Daoy (cell line): ENCODE results near the gene MAGI1. TPM values are rescaled to one million over a fixed set of nuclear protein-coding genes. Genes with fewer than 3 reads are reported as not detected.

Experiments
- DNase-seq: peaks from one replicate; pipeline ENCODE4 v3.0.0-alpha.2; 2015; ENCODE audit warnings: low read depth
- total RNA-seq: library from RNA; depleted of rRNA; stranded (reverse); fragments of >200 nt; shearing (Covaris generic); gene quantifications from 2 replicates; pipeline ENCODE4 v1.2.3, GENCODE V29; 2014

The MAGI1 gene
- total RNA-seq, 1 experiment from 2014 or later = 7.1 TPM

DNA sequence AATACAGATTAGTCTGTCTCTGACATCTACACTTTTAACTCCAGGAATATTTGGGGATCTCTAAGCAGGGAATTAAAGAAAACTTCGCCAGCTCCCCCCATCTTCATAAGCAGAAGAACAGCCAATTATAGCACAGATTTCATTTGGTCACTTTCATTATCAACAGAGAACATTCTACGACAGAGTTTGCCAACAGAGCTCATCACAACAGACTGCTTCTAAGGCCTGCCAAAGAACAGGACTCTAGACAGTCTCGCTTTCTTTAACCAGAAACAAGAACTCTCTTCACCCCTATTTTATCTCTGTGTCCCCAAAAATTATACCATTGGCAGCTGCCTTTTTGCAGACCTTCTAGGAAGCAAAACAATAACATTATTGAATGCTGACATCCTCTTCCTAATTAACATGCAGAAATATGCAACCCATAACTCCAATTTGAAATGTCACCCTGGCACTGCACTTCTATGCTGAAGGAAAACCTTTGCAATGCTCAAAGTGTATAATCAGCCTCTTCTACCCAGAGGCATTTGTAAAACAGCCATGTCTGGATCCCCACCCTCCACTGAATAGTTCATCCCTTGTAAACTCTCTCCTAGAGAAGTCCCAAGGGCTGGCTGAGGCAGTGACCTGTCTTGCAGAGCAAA lies 552.8 kb downstream of the MAGI1 start:
- no peak for DNase-seq

DNA sequence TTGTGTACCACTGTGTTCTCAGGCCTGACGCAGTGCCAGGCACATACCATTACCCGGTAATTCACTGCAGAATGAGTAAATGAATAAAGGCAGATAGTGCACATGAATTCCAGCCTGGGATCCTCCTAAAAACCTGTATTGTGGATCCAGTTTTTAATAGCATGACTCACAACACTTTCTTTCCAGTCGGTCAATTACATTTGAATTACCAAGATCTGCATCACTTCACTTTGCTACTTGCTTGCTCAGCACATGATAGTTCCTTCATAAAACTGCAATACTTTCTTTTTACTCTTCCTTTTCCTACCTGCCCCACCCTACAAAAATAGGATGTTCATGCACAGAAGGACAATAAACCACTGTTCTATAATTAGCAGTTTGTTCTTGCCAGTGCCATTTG lies 553.8 kb downstream of the MAGI1 start:
- no peak for DNase-seq

DNA sequence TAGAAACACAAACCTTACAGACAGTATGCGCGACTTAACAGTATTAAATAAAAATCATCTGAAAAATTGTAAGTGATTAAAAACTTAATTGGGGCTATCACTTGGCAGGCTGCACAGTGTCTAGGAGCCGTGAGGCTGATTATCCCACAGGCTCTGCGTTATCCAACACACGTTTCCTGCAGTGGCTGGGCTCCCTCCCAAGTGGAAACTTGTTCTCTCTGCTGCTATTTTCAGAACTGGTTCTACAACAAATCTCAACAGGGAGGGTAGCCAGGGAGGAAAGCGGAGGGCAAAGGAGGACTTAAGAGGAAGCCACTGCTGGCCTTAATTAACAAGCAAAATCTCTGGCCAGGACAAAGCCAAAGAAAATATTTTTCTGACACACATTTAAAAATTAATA lies 555.2 kb downstream of the MAGI1 start:
- DNase-seq = no peak

DNA sequence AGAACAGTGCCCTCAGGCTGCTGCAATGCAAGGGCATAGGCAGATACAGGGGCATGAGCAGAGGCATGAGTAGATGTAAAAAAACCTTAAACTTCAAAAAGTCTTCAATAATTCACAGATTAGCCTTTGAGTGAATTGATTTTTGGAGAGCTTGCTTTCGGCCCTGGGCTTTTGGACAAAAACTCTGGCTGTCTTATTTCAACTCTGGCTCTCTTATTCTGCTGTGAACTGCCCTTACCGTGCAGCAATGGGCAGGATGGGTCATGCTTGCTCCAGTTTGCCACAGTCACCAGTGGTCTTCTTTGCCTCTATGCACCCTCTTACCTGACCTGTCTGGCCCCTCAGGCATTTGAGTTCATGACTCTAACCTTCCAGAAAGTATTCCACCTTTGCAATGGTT lies 555.7 kb downstream of the MAGI1 start:
- DNase-seq = no peak

DNA sequence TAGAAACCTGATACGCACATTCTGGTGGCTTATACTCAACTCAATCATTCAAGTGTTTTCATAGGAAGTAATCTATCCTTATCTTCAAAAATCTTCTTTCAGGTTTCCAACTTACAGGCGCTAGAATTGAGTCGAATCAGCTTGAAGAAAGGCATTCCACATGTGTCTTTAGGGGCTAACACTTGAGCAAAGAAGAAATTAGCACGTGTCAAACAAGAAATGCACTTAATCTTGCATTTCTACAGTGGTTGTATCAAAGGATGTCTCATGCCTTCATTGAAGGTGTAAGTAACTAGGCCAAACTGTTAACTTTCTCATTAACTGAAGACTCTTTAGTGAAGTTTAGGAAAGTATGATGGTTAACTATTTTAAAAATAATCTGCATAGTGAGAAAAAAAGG lies 557.6 kb downstream of the MAGI1 start:
- DNase-seq = no peak

DNA sequence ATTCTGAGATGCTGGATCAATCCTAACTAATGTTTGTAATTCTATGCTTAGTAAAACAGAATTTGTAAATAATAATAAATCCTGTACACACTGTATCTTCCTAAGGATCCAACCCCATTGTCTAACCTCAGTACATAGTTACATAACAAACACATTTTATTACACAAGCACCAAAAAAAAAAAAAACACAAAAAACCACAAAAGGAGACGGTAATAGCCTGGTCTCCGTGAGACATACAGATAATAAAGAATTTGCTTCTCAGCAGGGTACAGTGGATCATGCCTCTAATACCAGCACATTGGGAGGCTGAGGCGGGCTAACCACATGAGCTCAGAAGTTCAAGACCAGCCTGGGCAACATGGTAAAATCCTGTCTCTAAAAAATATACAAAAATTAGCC lies 558.7 kb downstream of the MAGI1 start:
- no peak for DNase-seq

DNA sequence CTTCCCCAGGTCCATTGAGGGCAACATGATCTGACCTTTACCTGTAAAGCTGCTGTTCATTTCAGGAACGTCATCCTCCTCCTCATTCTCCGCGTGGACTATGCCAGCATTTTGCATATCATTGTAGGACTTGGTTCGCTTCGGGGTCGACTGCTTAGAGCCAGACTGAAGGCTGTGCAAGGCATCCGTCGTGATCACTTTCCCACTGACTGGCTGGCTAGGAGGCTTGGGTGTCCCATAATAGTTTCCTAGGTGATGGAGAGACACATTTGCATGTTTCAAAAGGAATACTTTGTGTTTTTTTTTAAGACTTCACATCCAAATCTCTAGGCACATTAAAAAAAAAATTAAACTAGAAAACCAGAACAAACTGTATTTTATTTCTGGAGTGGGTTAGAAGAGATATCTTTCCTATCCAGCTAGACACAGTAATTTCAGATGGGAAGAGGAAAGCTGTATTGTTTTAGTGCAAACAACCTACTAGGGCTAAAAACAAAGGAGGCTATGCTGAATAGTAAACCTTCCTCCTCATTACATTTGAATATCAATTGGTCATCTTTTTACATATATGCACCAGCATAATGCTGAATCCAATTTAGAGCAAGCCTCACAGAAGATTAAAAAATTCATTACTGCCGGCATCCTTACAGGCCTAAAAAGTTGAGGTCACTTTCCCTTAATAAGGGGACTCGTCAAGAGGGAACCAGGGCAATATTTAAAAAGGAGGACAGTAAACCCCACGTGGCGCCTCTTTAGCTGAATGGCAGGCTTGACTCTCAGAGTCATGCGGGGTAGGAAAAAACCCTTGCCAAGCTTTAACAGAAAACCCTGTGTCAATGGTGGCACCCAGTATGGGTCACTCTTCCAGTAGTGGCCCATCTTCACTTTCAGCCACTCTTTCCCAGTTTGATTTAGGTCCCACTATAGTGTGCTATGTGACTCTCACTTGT lies 559.9 kb downstream of the MAGI1 start:
- DNase-seq = no peak

DNA sequence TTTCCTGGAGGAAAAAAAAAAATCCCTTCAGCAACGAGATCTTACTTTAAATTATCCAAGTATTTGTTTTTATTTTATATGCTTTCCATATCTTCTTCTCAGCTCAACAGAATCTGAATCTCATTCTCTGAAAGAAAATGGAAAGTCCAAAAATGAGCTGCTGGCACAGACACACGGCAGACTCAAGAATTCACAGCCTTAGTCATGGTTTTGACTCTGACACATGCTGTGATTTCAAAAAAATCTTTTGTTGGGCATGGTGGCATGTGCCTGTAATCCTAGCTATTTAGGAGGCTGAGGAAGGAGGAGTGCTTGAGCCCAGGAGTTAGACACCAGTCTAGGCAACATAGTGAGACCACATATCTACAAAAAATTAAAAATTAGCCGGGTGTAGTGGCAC lies 565.0 kb downstream of the MAGI1 start:
- DNase-seq = peak; percentile 44

DNA sequence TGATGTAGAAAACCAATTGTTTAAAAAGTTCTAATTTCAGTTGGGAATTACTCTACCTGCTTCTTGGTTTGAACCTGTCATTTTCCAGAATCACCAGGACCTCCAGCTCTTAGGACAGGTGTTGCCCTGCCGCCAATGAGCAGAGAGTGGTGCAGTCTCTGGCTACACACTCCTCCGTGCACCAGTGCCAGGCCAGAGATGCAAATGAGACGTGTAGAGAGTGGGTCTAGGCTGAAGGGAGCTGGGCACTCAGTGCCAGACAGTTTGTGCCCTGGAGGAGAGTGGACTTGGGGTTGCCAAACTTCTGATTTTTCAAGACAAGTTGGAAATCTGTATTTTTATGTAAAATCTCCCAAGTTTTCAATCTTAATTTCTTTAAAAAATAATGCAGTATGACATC lies 566.2 kb downstream of the MAGI1 start:
- DNase-seq = no peak

DNA sequence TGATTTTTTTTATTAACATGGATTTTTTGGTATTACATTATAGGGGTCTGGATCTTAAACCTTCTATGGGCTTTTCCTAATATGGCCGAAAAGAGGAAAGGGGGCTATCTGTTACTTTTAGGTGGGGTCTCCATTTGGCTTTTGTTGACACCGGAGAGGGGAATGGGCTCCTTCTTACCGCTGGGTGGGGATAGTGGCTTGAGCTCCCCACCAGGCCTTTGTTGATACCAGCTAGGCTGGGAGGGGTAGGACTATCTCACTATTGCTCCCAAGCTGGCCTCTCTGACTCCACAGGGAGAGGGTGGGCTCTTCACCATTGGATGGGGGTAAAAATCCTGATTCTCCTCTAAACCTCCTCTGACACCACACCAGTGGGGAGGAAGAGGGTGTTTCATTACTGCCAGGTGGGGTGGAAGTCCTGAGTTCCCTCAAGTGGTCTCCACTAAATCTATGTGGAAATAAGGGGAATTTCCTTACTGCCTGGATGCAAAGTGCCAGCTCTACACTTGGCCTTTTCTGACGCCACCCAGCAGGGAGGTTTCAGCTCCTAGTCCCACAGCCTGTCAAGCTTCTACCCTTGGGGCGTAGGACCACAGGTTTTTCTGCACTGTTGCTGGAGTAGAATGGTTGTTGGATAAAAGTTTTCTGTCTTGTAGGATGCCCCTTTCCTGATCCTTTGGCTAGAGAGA lies 572.3 kb downstream of the MAGI1 start:
- no peak for DNase-seq

DNA sequence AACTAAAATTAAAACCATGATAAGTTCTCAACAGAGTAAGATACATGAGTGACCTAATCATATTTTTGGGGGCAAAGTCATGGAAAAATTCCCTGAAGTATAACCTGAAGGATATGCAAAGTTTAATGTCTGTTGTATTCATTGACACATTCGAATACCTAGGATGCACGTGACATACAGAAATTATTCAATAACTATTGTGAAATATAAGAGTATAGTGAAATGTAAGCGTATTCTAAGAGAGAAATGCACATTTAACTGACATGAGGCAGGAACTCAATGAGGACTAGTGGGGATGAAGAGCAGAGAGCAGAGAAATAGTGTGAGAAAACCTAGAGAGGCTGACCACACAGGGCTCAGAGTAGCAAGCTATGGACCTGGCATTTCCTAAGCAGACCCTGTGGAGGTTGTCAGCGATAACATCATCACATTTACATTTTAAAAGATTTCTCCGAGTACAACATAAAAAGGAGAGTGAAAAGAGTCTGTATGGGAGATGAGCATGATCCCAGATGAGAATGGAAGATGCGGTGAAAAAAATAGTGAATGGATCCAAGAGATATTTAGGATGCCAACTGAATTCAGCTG lies 588.8 kb downstream of the MAGI1 start:
- no peak for DNase-seq

DNA sequence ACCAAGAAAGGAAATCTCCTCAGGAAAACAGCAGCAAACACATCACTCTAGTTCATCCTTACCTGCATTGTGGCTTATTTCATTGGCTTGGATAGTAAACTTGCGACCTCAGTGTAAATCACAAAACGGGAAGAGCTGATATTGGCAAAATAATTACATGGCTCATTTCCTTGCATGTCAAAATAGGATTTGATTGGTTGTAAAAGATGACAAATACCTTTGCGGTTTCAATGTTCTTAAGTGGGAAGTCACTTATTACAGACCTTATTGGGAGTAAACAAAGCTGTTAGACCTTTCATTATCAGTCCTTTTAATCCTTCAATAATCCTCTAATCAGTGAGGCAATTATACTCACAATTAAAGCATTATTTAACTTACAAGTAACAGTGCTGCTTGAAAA lies 590.6 kb downstream of the MAGI1 start:
- no peak for DNase-seq

DNA sequence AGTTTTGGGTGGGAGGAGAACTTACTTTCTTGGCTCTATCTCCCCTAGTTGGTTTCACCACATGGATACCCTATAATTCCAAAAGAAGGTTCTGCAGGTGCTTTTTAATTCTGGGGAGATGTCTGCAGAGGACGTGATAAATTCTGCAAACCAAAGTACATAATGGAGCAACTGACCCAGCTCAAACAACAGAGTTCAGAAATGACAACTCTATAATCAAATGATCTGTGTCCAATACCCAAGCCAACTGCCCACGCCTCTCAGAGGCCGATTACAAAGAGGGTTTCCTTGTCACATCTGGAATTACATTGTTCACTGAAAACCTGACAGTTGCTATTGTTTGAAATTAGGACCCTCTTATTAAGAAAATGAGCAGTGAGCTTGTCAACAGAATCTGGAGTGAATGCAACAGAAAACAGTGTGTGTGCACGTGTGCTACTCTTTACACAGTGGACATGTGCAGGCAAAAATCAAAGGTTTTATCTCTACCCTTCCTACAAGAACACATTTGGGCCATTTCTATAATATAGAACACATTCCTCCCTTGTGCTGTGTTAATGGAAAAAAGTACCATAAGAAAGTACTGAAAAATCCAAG lies 593.0 kb downstream of the MAGI1 start:
- DNase-seq = no peak

DNA sequence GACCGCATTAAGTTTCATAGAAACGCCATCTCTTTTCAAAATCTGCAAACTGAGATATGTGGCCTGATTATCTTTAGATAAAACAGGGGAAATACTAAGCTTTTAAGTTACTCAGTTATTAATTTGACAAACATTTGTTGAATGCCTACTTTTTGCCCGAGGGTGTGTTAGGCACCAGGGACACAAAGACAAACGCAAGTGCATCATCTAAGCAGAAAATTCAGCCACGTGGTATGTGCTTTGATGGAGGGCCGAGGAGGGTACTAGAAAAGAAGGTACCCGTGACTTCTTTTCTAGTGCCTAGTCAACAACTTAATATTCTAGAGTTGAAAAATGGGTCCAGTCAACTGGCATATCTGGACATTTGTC lies 594.3 kb downstream of the MAGI1 start:
- DNase-seq = no peak

DNA sequence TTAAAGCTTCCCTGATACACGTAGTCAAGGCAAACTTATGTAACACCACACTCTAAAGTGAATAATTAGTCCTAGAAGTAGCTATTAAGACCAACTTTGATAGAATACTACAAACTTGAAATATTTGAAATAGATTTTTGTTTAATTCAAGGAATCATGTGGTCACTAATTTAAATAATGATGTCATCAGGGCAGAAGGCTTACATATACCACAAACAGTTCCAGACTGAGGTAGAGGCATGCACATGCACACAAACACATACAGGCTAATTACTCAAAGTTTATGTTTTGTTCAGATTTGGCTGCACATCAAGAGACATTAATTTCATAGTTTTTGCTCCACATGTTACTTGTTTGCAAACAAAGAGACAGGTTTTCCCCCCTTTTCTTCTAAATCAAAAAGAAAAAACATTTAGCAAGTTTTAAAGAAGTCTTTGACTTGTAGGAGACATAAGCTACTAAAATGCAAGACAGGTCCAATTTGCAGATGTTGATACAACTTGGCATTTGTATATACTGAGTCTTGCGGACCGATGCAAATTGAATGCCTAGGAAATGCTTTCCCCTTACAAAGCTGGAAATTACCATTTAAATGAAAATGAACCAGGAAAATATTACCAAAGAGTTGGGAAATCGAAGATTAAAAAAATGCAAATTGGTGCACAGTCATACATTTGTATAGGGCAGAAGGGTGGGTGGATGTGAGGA lies 594.8 kb downstream of the MAGI1 start:
- DNase-seq = no peak

DNA sequence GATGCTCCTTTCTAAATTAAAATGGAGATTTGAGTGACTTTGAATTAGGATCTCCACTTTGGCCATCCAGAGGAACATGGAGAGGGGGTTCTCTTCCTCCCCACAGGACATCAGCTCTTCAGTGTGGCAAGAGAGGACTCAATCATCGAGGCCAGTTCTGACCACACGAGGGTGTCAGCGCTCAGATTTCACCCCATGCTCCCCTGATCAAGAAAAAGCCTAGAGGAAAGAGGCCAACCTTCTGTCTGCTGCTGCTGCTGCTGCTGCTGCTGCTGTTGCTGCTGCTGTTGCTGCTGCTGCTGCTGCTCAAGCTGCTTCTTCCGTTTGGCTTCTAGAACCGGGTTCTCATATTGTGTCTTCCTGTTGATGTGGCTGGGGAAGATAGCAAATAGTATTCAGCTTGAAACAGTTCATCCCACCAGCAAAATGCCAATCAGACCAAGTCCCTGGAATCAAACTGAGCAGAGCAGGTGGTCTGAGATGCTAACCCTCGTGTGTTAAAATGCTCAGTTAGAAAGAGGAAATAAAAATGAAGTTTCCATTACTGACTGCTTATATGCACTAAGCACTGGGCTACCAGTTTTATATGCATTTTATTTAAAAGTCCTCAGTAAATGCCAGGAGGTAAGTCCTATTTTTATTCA lies 599.0 kb downstream of the MAGI1 start:
- DNase-seq = peak; percentile 24

DNA sequence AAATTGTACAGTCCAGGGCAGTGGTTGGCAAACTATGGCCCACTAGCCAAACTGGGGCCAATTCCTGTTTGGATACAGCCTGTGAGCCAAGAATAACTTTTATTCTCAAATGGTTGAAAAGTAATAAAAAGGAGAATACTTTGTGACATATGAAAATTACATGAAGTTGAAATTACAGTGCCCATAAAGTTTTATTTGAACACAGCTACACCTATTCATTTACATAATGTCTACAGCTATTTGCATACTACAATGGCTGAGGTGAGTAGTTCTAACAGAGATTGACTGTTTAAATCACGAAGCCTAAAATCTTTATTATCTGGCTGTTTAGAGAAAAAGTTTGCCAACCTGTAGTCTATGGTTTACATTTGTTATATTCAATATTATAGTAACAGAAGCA lies 600.1 kb downstream of the MAGI1 start:
- no peak for DNase-seq

DNA sequence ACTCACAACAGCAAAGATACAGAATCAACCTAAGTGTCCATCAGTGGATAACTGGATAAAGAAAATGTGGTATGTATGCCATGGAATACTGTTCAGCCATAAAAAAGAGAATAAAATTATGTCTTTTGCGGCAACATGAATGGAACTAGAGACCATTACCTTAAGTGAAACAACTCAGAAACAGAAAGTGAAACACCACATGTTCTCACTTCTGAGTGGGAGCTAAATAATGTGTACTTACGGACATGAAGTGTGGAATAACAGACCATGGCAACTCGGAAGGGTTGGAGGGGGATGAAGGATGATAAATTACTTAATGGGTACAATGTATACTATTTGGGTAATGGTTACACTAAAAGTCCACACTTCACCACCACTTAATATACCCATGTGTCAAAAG lies 600.6 kb downstream of the MAGI1 start:
- no peak for DNase-seq

DNA sequence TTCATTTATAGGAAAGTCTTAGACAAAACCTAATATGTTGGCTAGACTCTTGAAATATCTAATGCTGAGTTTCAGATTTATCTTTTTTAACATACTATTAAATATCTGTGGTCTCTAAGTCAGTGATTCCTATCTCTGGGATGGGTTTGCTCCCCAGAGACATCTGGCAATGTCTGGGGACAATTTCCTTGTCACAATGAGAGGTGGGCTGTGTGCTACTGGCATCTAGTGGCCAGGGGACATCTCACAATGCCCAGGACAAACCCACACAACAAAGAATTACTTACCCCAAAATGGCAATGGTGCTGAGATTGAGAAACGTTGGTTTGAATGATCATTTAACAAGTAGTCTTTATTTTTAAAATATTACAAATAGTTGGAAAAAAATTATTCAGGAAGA lies 602.1 kb downstream of the MAGI1 start:
- peak; percentile 14 for DNase-seq

DNA sequence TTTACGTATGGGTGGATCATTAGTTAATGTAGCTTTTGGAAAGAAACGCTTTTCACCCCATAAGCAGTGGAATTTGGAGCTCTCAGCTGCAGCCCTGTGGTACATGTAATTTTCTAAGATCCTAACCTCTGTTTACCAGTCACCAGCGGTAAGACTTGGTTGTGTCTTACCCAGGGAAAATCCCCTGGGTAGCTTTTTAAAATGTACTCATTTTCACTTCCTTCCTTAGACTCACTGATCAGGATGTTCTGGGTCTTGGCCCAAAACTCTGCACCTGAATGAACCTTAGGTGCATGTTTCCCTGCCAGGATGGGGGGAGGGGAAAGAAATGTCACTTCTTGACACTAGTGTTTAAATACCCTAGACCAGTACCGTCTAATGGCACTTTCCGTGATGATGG lies 605.2 kb downstream of the MAGI1 start:
- no peak for DNase-seq
